K562 (cell line): ENCODE data around the gene NT5DC2. TPM values are rescaled to one million over a fixed set of nuclear protein-coding genes. Genes with fewer than 3 reads are reported as not detected.

Source experiments
- AFF1 ChIP-seq, 2 experiments: fragments of 450-650 bp; IDR thresholded peaks; 2 replicates each; pipeline ENCODE4 v1.6.1; 2018; ENCODE audit warnings: mild to moderate bottlenecking in 2 of 2, low read depth in 1 of 2; ENCODE audit not compliant: partially characterized antibody in 2 of 2
- NR1H2 ChIP-seq: sonication (generic); formaldehyde crosslinking; IDR thresholded peaks from 2 replicates; pipeline ENCODE4 v1.4.0; 2020; ENCODE audit warnings: mild to moderate bottlenecking, missing genetic modification reagents
- polyA plus RNA-seq, 8 experiments: library from polyadenylated mRNA; depleted of rRNA in 4 of 8; stranded (reverse) in 5 of 8; unstranded in 3 of 8; fragments of >200 nt; fragmentation: Nextera tagmentation in 2 of 8; fragmentation: Illumina TruSeq in 1 of 8; extraction: Ambion mirVana in 2 of 8; extraction: Trizol in 1 of 8; gene quantifications; 2 replicates each; pipeline versions ENCODE4 v1.2.1 to v1.2.3, GENCODE V29; 2011 to 2014; ENCODE audit warnings: inconsistent platforms in 1 of 8, missing spikeins in 1 of 8
- total RNA-seq, 7 experiments: library from RNA; depleted of rRNA in 6 of 7; stranded (reverse); fragments of >200 nt in 6 of 7; fragmentation: Illumina TruSeq in 2 of 7; extraction: Trizol in 2 of 7; gene quantifications; 2 replicates each; pipeline versions ENCODE4 v1.2.1 to v1.2.3, GENCODE V29; 2011 to 2021; ENCODE audit warnings: low replicate concordance in 1 of 7

The NT5DC2 gene
- total and polyA plus RNA-seq, 9 of the 15 experiments (the other 6 are each of a cell fraction or from before 2014, with no cell fraction given): 25.6 to 168 (median 122) TPM

GRCh38 chr3:52529376-52530333 lies 4.0 kb downstream of the NT5DC2 start (continued):
- TF ChIP-seq AFF1 (IDR thresholded peaks at IDR 0.05; ENCODE audit: low read depth in 1 of 2, partially characterized antibody in 2 of 2): no peak
- TF ChIP-seq NR1H2 (CRISPR knock-in tag): no peak
- TF ChIP-seq, all 486 proteins: peak for 0
